NK-92 treated with Interleukin-12 subunit alpha and Interleukin-12 subunit beta, amount 100 ng/mL, for 24 hours (cell line): Measurements from ENCODE around the gene TSPYL2.

Source experiments
- DNase-seq: peaks from one replicate; lab custom pipeline; 2025; lab: John Stamatoyannopoulos, UW

Gene TSPYL2

DNA sequence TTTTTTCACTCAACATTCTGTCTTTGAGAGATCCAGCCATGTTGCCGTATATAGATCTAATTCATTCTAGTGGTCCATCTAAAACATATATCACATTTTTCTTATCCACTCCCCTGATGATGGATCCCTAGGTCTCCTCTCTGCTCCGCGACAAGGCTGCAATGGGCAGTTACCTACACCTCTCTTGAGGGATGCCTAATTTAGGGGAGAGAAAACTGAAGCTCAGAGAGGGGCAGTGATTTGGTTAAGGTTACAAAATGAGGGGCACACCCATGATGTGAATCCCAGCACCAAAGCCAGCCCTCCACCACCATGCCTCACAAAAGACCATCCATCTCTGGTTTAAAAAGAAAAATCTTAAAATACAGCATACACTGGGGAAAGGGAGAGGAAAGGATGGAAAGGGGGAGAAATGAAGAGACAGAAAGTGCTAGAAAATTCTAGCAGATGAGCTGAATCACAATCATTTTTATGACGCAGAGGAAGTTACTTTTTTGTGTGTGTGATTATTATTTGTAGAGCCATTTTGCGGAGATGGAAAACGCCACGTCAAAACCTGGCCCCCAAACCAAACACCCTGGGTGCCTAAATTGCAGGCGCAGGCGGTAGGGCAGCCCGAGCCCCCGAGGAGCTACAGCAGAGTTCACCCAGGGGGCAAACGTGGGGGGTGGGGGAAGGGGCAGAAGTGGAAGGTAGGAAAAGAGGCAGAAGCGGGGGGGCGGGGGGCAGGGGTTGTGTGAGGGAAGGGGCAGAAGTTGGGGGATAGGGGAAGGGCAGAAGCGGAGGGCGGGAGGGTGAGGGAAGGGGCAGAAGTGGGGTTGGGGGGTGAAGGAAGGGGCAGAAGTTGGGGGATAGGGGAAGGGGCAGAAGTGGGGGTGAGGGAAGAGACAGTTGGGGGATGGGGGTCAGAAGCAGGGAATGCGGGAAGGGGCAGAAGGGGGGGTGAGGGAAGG, 1.3 kb upstream of the TSPYL2 start:
- no peak for DNase-seq

GRCh38 chrX:53082773-53083616, 828 bp downstream of the TSPYL2 start:
- DNase-seq = no peak

DNA sequence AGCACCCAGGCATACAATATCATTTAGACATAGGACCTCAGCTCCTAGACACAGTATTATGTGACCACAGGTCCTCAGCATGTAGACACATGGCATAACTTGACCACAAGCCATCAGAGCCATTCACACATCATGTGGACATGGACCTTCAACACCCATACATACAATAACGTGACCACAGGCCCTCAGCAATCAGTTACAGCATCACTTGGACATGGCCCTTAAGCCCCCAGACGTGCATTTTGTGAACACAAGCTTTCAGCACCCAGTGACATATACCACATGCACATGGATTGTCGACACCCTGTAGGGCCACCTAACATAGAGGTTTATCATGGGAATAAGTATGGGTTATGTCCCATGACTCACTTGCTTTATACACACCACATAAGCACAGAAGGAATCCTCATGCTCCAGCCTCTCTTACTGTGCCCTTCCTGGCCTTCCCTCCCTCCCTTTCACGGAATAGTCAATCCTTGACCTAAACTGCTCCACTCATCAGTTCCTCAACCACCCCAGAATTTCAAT, 1.9 kb downstream of the TSPYL2 start:
- DNase-seq = no peak

- DNase-seq = no peak
These were observed 2.7 kb downstream of the TSPYL2 start for GRCh38 chrX:53084863-53085262.

GRCh38 chrX:53085661-53086229, 3.6 kb downstream of the TSPYL2 start:
- DNase-seq = no peak

DNA sequence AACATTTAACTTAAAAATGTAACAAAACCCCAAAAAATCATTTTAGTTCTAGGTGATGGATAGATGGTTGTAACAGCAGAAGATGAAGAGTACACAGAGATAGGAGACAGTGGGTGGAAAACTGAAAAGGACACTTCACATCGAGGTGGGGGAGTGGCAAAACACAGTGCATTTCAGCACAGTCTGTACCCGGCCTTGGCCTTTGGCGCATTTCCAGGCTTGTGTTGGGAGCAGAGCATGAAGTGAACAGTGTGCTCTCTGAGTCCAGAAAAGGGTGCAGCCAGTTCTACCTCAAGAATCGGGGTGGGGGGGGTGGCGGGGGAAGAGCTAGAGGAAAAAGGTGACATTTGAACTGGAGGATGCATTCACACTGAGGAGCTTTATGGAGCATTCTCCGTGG, 4.3 kb downstream of the TSPYL2 start:
- DNase-seq = no peak

GRCh38 chrX:53087388-53087831, 5.2 kb downstream of the TSPYL2 start:
- DNase-seq = no peak

GRCh38 chrX:53088136-53088974, 6.2 kb downstream of the TSPYL2 start:
- no peak for DNase-seq

- no peak for DNase-seq
These were observed 7.2 kb downstream of the TSPYL2 start for GRCh38 chrX:53089224-53089842.

DNA sequence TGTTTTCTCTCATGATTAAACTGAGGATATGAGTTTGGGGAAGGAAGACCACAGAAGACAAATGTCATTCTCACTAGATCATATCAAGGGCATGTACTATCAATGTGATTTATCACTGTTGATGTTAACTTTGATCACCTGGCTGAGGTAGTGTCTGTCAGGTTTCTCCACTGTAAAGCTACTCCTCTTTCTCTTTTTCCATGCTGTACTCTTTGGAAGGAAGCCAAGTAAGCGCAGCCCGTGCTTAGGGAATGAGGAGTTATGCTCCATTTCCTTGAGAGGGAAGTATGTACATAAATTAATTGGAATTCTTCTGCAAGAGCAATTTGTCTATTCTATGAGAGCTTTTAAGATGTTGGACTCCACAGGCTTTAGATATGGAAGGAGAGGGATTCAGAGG, 7.8 kb downstream of the TSPYL2 start:
- DNase-seq = no peak

DNA sequence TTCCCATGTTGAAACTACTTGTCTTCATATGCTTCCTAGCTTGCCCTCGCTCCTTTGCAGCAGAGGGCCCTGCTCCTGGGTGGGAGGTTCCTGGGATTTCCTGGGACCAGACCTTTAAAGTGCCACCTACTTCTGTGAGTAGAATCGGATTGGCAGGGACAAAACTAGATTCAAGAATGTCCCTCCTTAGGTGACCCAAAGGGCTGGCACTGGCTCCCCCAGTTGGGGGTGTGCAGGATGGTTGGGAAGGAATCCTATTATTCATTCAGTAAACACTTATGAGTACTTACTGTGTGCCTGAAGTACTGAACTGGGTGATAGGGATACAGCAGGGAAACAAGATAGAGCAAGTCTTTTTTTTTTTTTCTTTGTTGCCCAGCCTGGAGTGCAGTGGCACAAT, 9.2 kb downstream of the TSPYL2 start:
- no peak for DNase-seq

- DNase-seq = peak; percentile 41
These were observed 11.0 kb downstream of the TSPYL2 start for GRCh38 chrX:53093177-53093655.

DNA sequence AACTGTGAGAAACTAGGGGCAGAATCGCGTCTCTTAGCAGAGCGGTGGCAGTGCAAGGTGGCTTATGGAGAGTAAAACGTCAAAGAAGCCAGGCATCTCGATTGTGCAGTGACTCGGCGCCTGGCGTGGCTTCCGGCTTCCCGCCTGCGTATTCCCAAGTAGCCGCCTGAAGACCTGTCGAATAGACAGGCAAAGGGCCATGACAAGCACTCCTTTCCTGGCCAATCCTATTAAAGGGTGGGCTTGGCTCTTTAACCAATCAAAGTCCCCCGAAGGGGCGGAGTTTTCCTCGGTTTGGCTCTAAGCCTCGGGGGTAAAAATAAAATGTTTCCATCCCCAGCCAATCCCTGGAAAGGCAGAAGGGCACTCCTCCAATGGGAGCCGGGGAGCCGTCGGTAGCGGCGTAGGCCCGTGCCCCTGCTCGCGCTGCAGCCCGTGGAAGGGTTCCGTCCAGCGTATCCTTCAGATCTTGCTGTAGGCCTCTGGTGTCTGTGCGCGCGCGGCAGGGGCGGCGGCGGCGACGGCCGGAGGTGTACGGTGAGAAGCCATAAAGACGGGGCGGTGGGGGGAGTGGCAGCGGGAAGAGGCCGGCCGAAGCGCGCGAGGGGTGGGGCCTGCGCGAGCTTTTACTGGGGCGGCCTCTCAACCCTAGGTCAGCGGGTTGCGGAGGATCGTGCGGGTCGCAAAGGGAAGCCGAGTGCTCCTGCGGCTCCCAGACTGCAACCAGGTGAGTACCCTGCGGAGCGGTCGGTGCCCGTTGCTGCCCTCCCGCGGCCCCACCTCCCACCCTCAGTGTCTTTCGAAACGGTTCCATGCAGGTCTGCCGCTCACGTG, 11.8 kb downstream of the TSPYL2 start, which contains the start of gene KANTR:
Gene KANTR, plus strand, starts transcription at position 395 of the 834 bp plus-strand sequence. CDS start 30,131 bp downstream, outside the sequence.
- DNase-seq = peak; percentile 67

DNA sequence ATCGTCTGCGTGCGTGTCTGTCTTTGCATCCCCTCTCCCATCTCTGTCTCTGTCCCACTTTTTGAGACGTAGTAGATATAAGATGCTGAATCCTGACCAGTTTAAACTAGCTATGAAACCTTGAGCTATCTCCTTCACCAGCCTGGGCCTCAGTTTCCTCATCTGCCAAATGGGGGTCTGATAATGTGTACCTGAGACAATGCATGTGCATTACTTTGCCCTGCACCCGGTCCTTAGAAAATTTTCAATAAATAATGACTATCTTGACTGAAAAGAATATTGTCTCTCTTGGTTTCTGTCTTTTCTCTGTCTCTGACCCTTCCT, 12.4 kb downstream of the TSPYL2 start:
- no peak for DNase-seq

GRCh38 chrX:53095796-53096195, 13.6 kb downstream of the TSPYL2 start:
- DNase-seq = no peak

DNA sequence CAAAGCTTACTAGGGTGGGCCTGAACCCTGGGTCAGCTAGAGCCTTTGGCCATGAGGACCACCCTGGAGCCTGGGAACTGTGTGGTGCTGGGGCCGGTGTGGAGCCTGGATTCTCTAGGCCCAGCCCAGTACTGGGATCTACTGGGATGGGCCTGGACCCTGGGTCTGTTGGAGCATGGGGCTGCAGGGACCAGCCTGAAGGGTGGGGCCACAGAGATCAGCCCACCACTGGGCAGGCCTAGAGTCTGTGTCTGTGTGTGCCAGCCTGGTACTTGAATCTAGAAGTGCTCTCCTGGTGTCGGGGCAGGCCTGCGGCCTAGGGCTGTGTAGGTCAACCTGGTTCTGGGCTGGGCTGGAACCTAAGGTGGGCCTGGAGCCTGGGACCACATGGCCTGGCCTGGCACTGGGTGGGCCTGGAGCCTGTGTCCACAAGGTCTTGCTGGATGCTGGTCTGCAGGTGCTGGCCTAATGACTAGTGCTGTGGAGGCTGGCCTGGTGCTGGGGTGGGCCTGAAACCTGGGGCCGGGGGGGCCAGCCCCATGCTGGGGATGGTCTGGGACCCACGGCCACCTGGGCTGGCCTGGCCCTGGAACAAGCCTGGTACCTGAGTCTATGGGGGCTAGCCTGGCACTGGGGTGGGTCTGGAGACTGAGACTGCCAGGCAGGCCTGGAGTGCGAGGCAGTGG, 32.8 kb downstream of the TSPYL2 start:
- no peak for DNase-seq

DNA sequence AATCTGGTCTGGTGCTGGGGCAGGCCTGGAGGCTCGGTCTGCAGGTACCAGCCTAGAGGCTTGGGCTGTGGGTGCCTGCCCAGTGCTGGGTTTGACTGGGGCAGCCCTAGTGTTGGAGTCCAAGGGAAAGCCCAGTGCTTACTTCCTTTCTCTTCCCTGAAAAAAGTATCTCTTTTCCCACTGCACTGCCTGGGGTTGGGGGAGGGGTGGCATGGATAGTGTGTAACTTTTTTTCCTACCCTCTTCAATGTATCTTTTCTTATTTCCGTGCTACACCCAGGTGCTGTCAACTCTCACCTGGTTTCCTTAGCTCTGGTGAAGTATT, 33.3 kb downstream of the TSPYL2 start:
- DNase-seq = no peak

GRCh38 chrX:53116101-53116500, 33.9 kb downstream of the TSPYL2 start:
- no peak for DNase-seq

DNA sequence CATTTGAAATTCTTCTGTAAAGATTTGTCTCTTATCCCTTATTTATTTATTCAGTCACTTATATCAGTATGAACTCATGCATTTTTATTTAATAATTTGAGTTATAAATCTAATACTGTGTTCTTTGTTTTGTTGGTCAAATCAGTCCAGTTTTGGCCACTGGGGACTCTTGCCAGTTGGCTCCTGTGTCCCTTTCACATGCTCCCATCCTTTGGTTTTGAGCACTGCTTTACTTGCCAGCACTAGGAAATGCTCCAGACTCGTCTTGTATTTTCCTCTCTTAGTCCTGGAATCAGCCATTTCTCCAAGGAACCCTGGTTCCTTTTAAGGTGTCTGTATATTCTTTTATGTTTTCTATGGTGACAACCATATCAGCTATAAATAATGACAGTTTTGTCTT, 39.8 kb downstream of the TSPYL2 start:
- DNase-seq = no peak
